Measurements from ENCODE around the gene PLCD3.

Gene PLCD3

DNA sequence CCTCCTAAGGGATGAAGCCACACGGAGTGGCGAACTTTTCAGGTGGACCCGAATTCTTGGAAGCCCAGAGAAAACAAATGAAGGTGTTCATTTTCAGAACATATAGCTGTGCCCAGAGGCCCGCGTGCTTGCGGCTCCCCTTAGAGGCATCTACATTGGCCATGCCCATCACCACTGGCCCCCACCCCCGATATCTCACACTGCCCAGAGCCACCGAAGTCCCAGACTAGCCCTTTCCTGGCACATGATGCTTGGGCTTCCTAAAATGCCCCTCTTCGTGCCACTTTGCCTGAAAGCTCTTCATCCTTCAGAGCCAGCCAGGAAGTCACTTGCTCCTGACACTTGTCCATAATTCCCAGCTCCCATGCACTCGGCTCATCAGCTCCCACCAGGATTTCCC is 13.9 kb upstream of the PLCD3 start:
- Histone ChIP-seq H3K27me3 (ENCODE audit: insufficient read depth, low read depth) (no peaks in the 10 kb centered on the region), H3K4me1 (ENCODE audit: low read depth, poor library complexity, severe bottlenecking) (peaks cover 17% of the 10 kb centered on the region), H3K4me3 (IDR thresholded peaks at IDR 0.05; ENCODE audit: insufficient read depth, low read depth, low read length) (no peak overlapping the region), H3K4me2 (peak overlapping the region; percentile 58), H3K79me2 (ENCODE audit: insufficient read depth, low read depth) (peaks cover 13% of the 10 kb centered on the region; the same call in 1 of the 2 replicates), H3K27ac (no peak overlapping the region; the same call in 1 of the 2 replicates), H3K36me3 (ENCODE audit: insufficient read depth) (no peaks in the 10 kb centered on the region), H2AFZ (ENCODE audit: low read depth) (no peak overlapping the region), H3K9ac (no peak overlapping the region), H4K20me1 (ENCODE audit: insufficient read depth) (no peaks in the 10 kb centered on the region)
- TF ChIP-seq, protein P1, sequence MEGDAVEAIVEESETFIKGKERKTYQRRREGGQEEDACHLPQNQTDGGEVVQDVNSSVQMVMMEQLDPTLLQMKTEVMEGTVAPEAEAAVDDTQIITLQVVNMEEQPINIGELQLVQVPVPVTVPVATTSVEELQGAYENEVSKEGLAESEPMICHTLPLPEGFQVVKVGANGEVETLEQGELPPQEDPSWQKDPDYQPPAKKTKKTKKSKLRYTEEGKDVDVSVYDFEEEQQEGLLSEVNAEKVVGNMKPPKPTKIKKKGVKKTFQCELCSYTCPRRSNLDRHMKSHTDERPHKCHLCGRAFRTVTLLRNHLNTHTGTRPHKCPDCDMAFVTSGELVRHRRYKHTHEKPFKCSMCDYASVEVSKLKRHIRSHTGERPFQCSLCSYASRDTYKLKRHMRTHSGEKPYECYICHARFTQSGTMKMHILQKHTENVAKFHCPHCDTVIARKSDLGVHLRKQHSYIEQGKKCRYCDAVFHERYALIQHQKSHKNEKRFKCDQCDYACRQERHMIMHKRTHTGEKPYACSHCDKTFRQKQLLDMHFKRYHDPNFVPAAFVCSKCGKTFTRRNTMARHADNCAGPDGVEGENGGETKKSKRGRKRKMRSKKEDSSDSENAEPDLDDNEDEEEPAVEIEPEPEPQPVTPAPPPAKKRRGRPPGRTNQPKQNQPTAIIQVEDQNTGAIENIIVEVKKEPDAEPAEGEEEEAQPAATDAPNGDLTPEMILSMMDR (conservative IDR thresholded peaks at IDR 0.05; ENCODE audit: low read depth, low read length): no peak

DNA sequence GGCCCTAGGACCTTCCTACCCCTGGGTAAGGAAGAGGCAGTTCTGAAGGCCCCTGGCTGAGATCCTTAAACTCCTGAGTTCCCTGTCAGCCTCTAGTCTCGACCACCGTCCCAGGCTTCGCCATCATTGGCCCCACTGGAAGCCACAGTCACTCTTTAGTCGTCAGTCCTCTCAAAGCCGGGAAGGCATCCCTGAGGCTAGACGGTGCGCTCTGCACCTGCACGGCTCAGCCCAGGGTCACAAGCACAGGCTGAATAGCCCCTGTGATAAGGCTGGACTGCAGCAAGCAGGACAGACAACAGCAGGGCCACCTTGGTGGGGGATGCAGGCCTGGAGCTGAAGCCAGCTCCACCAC is 12.7 kb upstream of the PLCD3 start:
- TF ChIP-seq, protein P1 (conservative IDR thresholded peaks at IDR 0.05; ENCODE audit: low read depth, low read length): no peak

DNA sequence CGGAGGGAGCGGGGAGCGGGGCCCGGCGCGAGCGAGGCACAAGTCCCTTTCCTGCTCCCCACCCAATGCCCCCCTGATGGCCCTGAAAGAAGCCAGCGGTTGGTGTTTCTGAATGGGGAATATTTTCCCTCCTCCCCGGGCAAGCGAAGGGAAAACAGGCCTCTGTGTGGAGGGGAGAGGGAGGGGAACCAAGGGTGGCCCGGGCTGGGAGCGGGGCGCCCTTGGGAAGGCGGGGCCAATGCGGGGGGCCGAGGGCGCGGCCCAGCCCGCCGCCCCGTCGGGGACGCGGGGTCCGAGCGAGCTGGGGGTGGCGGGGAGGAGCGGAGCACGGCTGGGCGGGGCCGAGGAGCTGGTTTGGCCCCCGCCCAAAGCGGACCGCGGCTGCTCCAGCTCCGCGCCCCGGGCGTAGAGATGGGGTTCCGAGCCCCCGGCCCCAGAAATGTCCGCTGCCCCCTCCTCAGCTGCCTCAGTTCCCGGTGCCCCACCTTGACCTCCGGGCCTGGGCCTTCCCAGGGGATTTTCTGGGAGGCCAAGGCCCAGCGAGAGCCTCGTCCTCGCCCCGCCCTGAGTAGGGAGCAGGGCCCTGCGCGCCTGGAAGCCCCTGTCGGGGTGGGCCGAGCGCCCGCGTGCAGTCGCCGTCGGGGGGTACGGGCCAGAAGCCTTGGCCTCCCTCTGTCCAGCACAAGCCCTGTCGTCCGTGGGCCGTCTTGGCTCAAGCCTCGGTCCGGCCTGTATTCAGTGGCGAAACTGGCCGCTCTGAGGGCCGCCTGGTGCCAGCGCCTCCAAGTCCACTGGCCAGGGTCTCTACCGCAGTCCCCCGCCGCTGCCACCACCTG is 12.1 kb upstream of the PLCD3 start:
- H3K9ac ChIP-seq: no peak overlapping the region
- no peak overlapping the region for H2AFZ ChIP-seq (ENCODE audit: low read depth)
- H3K27ac ChIP-seq: no peak overlapping the region

More for the DNA sequence above, 12.7 kb upstream of the PLCD3 start:
- Histone ChIP-seq H3K4me3 (IDR thresholded peaks at IDR 0.05; ENCODE audit: insufficient read depth, low read depth, low read length) (no peak overlapping the region), H3K4me2 (no peak overlapping the region), H3K36me3 (ENCODE audit: insufficient read depth) (no peaks in the 10 kb centered on the region), H3K27ac (no peak overlapping the region), H3K9ac (no peak overlapping the region), H3K27me3 (ENCODE audit: insufficient read depth, low read depth) (no peaks in the 10 kb centered on the region), H3K4me1 (ENCODE audit: low read depth, poor library complexity, severe bottlenecking) (peaks cover 9% of the 10 kb centered on the region), H3K79me2 (ENCODE audit: insufficient read depth, low read depth) (peaks cover 7% of the 10 kb centered on the region; the same call in 1 of the 2 replicates), H4K20me1 (ENCODE audit: insufficient read depth) (no peaks in the 10 kb centered on the region), H2AFZ (ENCODE audit: low read depth) (no peak overlapping the region)

DNA sequence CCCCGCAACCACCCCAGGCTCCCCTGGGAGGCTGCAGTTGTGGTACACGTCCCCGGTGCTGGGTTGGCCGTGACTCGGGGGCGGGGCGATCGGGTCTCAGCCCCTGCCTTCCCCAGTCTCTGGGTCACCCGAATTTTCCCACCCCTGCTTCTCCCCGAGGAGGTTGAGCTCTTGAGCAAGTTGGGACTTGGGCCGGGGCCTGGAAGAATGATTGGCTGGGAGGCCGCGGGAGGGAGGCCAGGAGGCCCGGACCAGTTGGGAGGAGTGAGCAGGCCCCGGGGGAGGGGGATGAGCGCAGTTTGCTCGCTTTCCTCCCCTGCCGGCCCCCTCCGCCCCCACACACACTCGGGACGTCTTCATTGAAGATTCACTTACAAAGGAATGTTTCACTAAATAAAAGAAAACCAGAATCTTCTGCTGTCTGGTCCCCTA is 11.5 kb upstream of the PLCD3 start:
- Histone ChIP-seq H3K4me2 (no peak overlapping the region), H3K79me2 (ENCODE audit: insufficient read depth, low read depth) (peaks cover under 1% of the 10 kb centered on the region; the same call in 1 of the 2 replicates), H3K4me3 (IDR thresholded peaks at IDR 0.05; ENCODE audit: insufficient read depth, low read depth, low read length) (no peak overlapping the region), H3K27me3 (ENCODE audit: insufficient read depth, low read depth) (no peaks in the 10 kb centered on the region), H3K27ac (no peak overlapping the region), H3K4me1 (ENCODE audit: low read depth, poor library complexity, severe bottlenecking) (peaks cover 9% of the 10 kb centered on the region), H3K9ac (no peak overlapping the region), H3K36me3 (ENCODE audit: insufficient read depth) (no peaks in the 10 kb centered on the region), H2AFZ (ENCODE audit: low read depth) (no peak overlapping the region), H4K20me1 (ENCODE audit: insufficient read depth) (no peaks in the 10 kb centered on the region)
- TF ChIP-seq, protein P1 (conservative IDR thresholded peaks at IDR 0.05; ENCODE audit: low read depth, low read length): no peak

More for the DNA sequence above, 12.1 kb upstream of the PLCD3 start:
- no peaks in the 10 kb centered on the region for H3K36me3 ChIP-seq (ENCODE audit: insufficient read depth)
- peaks cover 7% of the 10 kb centered on the region; the same call in 1 of the 2 replicates for H3K79me2 ChIP-seq (ENCODE audit: insufficient read depth, low read depth)
- H4K20me1 ChIP-seq (ENCODE audit: insufficient read depth): no peaks in the 10 kb centered on the region
- H3K4me2 ChIP-seq: no peak overlapping the region
- peaks cover 9% of the 10 kb centered on the region for H3K4me1 ChIP-seq (ENCODE audit: low read depth, poor library complexity, severe bottlenecking)
- no peaks in the 10 kb centered on the region for H3K27me3 ChIP-seq (ENCODE audit: insufficient read depth, low read depth)
- H3K4me3 ChIP-seq (IDR thresholded peaks at IDR 0.05; ENCODE audit: insufficient read depth, low read depth, low read length): no peak overlapping the region
- TF ChIP-seq, protein P1 (conservative IDR thresholded peaks at IDR 0.05; ENCODE audit: low read depth, low read length): no peak
